K562 (cell line): Measurements from ENCODE around the gene HBG1. TPM values are rescaled to one million over a fixed set of nuclear protein-coding genes. Genes with fewer than 3 reads are reported as not detected.
A peak's percentile ranks its signal among the peaks of the same experiment; 100 is the strongest.

Experiments used
- CGGBP1 ChIP-seq: fragments of 250-450 bp; sonication (Bioruptor Pico); IDR thresholded peaks from 2 replicates; pipeline ENCODE4 v1.9.0; 2021; ENCODE audit warnings: mild to moderate bottlenecking
- CREBBP ChIP-seq: IDR thresholded peaks from one replicate; pipeline ENCODE4 v1.6.1; 2012; ENCODE audit warnings: low read depth, mild to moderate bottlenecking, control low read depth, inconsistent platforms, low read length
- HES1 ChIP-seq: fragments of 450-650 bp; IDR thresholded peaks from 2 replicates; pipeline ENCODE4 v1.6.1; 2016; ENCODE audit warnings: low read depth, mild to moderate bottlenecking, moderate library complexity
- HNRNPLL ChIP-seq: fragments of 200-400 bp; formaldehyde crosslinking; IDR thresholded peaks from 2 replicates; pipeline ENCODE4 v1.6.1; 2017; ENCODE audit warnings: low read length, low read depth, mild to moderate bottlenecking; ENCODE audit not compliant: poor library complexity, severe bottlenecking
- KAT8 ChIP-seq: fragments of 450-650 bp; IDR thresholded peaks from 2 replicates; pipeline ENCODE4 v1.6.1; 2016; ENCODE audit warnings: low read depth, mild to moderate bottlenecking
- KDM2B ChIP-seq: fragments of 250-450 bp; sonication (Bioruptor Pico); IDR thresholded peaks from 2 replicates; pipeline ENCODE4 v1.8.0; 2021; ENCODE audit warnings: mild to moderate bottlenecking, moderate library complexity
- PML ChIP-seq: IDR thresholded peaks from 2 replicates; pipeline ENCODE4 v1.6.1; 2012; ENCODE audit warnings: low read length, inconsistent platforms
- POLR2A ChIP-seq: fragments of 450-650 bp; conservative IDR thresholded peaks from 2 replicates; pipeline ENCODE4 v1.6.1; 2016
- SIN3A ChIP-seq, 2 experiments: fragments of 150-350 bp in 1 of 2; IDR thresholded peaks; 2 replicates each; pipeline ENCODE4 v1.6.1; 2011 to 2016; ENCODE audit warnings: borderline replicate concordance in 2 of 2, low read depth in 2 of 2, low read length in 2 of 2, mild to moderate bottlenecking in 2 of 2, moderate library complexity in 2 of 2; ENCODE audit not compliant: control insufficient read depth in 1 of 2
- SREBF2 ChIP-seq: sonication (generic); formaldehyde crosslinking; IDR thresholded peaks from 2 replicates; pipeline ENCODE4 v1.4.0; 2020; ENCODE audit warnings: mild to moderate bottlenecking, missing genetic modification reagents
- XRCC3 ChIP-seq: fragments of 450-650 bp; IDR thresholded peaks from 2 replicates; pipeline ENCODE4 v1.6.1; 2017; ENCODE audit warnings: mild to moderate bottlenecking, moderate library complexity
- ZBTB40 ChIP-seq, 2 experiments: fragments of 450-650 bp in 1 of 2; sonication (generic) in 1 of 2; formaldehyde crosslinking in 1 of 2; IDR thresholded peaks; 2 replicates each; pipeline versions ENCODE4 v1.7.1 to v1.9.0; 2016 to 2022; ENCODE audit warnings: inconsistent platforms in 1 of 2, mild to moderate bottlenecking in 1 of 2, missing genetic modification reagents in 1 of 2
- ZNF436 ChIP-seq: fragments of 250-450, 450-650 bp; sonication (Bioruptor Pico); formaldehyde crosslinking; IDR thresholded peaks from 2 replicates; pipeline ENCODE4 v1.7.0; 2020; ENCODE audit warnings: mild to moderate bottlenecking
- ZNF592 ChIP-seq: fragments of 450-650 bp; IDR thresholded peaks from 2 replicates; pipeline ENCODE4 v1.6.1; 2017; ENCODE audit warnings: antibody characterized with exemption, mild to moderate bottlenecking
- ZNF717 ChIP-seq: fragments of 250-450 bp; sonication (Bioruptor Pico); IDR thresholded peaks from 2 replicates; pipeline ENCODE4 v1.5.0; 2021
- polyA plus RNA-seq, 8 experiments: library from polyadenylated mRNA; depleted of rRNA in 4 of 8; stranded (reverse) in 5 of 8; unstranded in 3 of 8; fragments of >200 nt; fragmentation: Nextera tagmentation in 2 of 8; fragmentation: Illumina TruSeq in 1 of 8; extraction: Ambion mirVana in 2 of 8; extraction: Trizol in 1 of 8; gene quantifications; 2 replicates each; pipeline versions ENCODE4 v1.2.1 to v1.2.3, GENCODE V29; 2011 to 2014; ENCODE audit warnings: inconsistent platforms in 1 of 8, missing spikeins in 1 of 8
- total RNA-seq, 7 experiments: library from RNA; depleted of rRNA in 6 of 7; stranded (reverse); fragments of >200 nt in 6 of 7; fragmentation: Illumina TruSeq in 2 of 7; extraction: Trizol in 2 of 7; gene quantifications; 2 replicates each; pipeline versions ENCODE4 v1.2.1 to v1.2.3, GENCODE V29; 2011 to 2021; ENCODE audit warnings: low replicate concordance in 1 of 7

Gene HBG1
- total and polyA plus RNA-seq, 9 of the 15 experiments (the other 6 are each of a cell fraction or from before 2014, with no cell fraction given) = 1,066 to 16,338 (median 4,898) TPM

- no peak for TF ChIP-seq ZBTB40 (IDR thresholded peaks at IDR 0.05)
- TF ChIP-seq ZBTB40 (CRISPR knock-in tag; IDR thresholded peaks at IDR 0.05) = no peak
- no peak for TF ChIP-seq HES1
- no peak for TF ChIP-seq CREBBP
- TF ChIP-seq SIN3A (IDR thresholded peaks at IDR 0.05; ENCODE audit: borderline replicate concordance in 2 of 2, control insufficient read depth in 1 of 2, low read depth in 2 of 2, low read length in 2 of 2) = 0 out of 4 replicates have a peak, but pooled peaks of 1 of the 2 experiments have one; percentile 35
- no peak for TF ChIP-seq ZNF592
- TF ChIP-seq ZNF717 (CRISPR knock-in tag) = no peak
- no peak for TF ChIP-seq HNRNPLL
- TF ChIP-seq SREBF2 (CRISPR knock-in tag) = no peak
- no peak for TF ChIP-seq PML
- TF ChIP-seq ZNF436 = peak; percentile 86
- no peak for TF ChIP-seq KDM2B (CRISPR knock-in tag)
- peak; percentile 48 for TF ChIP-seq POLR2A
- peak; percentile 74 for TF ChIP-seq CGGBP1 (CRISPR knock-in tag)
- TF ChIP-seq XRCC3 = no peak
- TF ChIP-seq KAT8 = 0 out of 2 replicates have a peak, but pooled peaks have one; percentile 34
Measured at GRCh38 chr11:5243816-5244180, 5.9 kb downstream of the HBG1 start (continued).
